HG02943 (cell line): ENCODE data around the gene MYH6.
"Not testable (repeated sequence)": the region's sequence is repeated elsewhere in the genome, so short reads cannot be mapped to it uniquely, and the experiment has no call there.

ENCODE experiments used
- ATAC-seq: cut with Tn5 transposase; IDR thresholded peaks from one replicate; pipeline ENCODE4 v1.9.1; 2021; ENCODE audit warnings: mild to moderate bottlenecking, low read depth, moderate library complexity; ENCODE audit not compliant: unreplicated experiment

Gene MYH6

DNA sequence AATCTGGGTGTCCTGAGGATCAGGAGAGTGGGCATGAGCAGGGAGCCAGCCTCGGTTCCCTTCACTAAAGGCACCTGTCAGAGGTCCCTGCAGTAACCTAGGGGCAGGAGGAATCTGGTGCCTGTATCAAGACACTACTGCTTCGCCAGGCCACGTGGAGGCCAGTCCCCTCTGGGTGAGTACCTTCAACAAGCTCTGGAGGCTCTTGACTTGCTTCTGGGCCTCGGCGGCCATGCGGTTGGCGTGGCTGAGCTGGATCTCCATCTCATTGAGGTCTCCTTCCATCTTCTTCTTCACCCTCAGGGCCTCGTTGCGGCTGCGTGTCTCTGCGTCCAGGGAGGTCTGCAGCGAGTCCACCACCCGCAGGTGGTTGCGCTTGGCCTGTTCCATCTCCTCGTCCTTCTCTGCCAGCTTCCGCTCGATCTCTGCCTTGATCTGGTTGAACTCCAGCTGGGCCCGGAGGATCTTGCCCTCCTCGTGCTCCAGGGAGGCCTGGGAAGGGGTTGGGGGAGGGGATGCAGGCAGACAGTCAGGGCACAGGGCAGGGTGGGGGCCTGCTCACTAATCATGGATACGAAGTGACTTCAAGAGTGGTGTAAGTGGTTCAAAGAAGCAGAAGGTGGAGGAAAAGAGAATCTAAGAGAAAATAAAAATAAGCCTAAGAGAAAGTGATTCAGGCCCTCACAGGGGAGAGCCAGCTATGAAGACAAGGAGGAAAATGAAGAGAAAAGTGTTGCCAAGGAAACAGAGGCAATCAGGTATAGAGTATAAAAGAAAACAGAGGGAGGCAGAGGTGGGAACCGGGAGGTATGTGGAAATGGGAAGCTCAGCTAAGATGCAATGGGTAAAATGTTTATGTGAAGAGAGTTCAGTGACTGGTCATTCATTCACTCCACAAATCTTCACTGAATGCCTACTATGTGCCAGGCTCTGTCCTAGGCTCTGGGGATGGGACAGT lies 8.0 kb upstream of the MYH6 start:
- ATAC-seq: no peak

DNA sequence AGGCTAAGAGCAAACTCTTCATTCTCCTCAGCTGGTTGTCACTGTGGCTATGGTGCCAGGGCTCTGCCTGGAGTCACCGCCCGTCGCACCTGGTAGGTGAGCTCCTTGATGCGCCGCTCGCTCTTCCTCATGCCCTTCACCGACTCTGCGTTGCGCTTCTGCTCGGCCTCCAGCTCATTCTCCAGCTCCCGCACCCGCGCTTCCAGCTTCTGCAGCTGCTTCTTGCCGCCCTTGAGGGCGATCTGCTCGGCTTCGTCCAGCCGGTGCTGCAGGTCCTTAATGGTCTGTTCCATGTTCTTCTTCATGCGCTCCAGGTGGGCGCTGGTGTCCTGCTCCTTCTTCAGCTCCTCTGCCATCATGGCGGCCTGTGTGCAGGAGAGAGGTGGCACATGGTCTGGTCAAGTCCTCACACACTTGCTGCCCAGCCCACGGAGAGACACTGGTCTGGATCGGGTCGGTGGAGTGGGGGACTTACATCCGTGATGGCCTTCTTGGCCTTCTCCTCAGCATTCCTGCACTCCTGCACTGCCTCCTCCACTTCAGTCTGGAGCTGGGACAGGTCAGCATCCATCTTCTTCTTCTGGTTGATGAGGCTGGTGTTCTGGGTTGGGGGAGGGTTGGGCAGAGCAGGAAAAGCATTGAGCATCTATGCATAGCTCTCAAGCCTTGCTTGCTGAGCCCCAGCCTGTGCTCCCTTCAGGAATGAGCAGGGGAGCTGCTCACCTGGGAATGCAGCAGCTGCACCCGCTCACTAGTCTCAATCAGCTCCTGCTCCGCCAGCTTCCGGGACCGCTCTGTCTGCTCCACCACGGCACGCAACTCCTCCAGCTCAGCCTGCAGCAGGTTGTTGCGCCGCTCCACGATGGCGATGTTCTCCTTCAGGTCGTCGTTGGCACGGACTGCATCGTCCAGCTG lies 7.1 kb upstream of the MYH6 start:
- no peak for ATAC-seq

DNA sequence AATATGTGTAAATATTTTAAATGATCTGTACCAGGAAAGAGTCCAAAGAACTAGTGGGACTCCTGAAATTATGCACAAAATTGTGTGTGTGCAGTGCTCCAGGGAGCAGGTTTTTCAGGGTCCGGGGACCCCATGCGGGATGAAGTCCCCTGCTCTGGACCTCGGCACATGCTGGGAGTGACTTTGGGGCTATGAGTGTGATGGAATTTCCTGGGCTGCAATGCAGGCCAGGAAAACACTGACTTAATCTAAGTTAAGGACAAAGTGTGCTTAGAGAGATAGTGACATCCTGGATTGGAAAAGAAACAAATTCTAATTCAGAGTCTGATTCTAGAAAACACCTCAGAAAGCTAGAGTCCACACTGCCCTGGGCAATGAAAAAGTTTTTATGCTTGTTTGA lies 6.2 kb upstream of the MYH6 start:
- no peak for ATAC-seq

DNA sequence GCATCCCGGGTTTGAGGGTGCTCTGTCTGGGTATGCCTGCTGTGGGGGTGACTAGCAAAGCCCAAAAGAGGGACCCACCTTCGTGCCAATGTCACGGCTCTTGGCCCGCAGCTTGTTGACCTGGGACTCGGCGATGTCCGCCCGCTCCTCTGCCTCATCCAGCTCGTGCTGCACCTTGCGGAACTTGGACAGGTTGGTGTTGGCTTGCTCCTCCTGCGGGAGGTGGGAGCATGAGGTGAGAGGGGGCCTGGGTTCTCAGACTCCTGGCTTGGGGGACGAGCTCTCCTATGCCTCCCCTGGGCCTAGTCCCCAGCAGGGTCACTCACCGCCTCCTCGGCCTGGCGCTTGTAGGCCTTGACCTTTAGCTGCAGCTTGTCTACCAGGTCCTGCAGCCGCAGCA lies 5.6 kb upstream of the MYH6 start:
- no peak for ATAC-seq

DNA sequence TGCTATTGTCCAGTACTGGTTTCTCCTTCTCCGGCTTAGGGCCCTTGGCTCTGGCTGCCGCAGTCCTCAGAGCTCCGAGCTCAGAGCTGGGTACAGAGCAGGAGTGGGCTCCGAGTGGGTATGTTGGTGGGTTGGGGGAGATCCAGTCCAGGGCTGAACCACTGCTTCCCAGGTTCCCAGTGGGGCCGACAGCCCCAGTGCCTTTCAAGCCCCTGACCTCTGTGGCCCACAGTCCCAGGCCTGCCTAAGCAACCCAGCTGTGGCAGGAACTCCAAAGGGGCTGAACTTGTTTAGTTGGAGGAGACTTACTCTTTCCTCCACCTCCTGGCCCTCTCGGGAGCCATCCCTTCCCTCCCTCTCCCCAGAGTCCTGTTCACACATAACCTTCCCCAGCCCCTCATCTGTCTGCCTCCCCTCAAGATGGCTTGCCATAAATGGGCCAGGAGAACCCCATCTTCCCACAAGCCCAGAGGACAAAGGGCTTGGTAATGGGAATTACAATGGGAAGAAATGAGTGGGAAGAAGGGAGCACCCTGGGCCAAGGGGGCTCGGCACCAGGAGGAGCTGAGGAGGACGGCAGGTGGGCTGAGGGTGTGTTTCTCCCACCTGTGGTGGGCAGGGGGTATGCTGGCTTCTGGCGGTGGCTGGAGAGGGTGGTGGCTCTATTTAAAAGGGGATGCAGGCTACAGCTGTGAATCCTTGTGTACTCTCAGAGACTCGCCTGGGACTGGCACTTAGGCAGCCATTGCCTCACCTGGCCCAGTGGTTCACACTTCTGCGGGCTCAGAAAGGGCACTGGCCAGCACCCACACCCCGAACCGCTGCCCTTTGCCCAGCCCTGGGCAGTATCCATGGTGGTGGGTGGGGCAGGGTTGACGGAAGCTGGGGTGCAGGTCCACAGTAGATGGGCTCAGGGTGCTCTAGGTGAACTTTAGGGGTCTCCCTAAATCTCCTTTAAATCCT lies 3.8 kb upstream of the MYH6 start:
- no peak for ATAC-seq

DNA sequence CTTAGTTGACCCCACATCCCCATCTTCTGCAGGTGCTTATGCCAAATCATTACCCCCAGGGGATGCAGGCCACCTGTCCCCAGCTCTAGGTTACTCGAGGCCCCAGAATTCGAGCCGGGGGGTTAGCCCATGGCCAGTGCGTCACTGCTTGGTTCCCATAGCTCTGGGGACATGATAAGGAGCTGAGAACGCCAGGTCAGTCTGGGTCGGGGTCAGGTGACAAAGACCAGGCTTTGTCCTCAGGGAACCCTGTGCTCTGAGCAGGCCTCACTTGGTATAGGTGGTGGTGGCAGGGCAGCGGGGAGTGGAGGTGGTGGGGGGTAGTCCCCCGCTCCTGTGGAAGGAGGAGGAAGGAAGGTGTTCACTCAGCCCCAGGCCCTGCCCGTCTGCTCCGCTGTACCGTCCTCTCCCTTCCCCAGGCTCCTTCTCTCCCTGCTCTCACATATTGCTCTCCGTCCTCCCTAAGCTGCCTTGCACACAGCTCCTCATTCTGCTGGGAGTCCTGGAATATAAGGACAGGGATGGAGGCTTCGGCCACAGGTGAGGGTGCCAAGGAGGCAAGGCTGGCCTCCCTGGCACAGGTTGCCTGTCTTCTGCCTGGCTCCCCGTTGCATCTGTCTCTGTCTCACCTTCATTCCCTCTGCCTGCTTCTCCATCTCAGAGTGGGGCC lies 2.0 kb upstream of the MYH6 start:
- no peak for ATAC-seq

DNA sequence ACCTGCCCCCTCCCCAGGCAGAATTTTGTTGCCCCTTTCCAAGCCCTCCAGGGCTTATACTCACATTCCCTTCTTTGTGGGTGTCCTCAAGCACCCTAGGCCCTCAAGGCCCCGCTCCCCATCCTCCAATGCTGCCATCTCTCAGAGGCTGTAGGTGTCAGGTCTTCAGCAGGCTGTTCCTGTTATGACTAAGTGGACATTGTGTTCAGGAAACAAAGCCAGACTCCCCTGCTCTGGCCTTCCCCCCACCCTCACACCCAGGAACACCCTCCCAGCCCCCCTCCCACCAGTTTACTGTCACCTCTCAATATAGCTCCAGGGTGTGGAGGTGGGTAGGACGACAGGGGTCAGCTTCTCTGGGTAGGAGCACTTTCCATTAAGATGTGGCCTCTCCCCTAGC lies 1.4 kb upstream of the MYH6 start:
- no peak for ATAC-seq

DNA sequence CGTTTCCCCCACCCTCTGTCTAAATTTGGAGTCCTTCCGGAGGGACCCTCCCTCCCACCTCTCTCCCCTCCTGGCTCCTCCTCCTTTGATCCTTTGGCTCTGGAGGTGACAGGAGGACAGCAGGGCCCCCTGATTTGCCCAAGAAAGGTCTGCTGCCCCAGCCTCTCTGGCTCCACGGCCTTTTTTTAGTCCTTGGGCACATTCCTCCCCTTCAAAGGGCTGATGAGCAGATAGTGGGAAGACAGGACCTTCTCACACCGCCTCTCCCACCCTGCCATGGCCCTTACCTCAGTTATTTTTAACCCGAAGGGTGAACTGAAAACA lies 196 bp upstream of the MYH6 start:
- no peak for ATAC-seq

DNA sequence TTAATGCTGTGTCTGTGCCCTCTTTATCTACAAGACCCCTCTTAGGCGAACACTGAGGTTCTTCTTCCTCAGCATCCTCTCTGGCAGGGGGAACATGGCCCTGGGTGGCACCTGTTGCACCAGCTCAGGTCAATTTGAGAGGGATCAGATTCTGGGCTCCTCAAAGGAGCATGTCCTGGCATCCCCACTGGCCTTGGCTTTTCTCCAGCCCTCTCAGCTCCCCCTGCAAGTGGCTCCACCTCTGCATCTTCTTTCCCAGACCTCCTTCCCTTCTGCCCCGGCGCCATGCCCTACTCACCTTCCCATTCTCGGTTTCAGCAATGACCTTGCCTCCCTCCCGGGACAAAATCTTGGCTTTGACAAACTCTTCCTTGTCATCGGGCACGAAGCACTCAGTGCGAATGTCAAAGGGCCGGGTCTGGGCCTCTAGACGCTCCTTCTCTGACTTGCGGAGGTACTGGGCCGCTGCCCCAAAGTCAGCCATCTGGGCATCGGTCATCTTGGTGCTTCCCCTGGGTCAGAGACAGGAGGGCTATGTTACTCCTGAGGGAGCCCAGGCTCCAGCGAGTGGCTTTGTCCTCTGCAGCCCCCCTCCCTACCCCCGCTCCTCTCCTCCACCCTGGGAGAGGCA lies 1.2 kb downstream of the MYH6 start:
- no peak for ATAC-seq

DNA sequence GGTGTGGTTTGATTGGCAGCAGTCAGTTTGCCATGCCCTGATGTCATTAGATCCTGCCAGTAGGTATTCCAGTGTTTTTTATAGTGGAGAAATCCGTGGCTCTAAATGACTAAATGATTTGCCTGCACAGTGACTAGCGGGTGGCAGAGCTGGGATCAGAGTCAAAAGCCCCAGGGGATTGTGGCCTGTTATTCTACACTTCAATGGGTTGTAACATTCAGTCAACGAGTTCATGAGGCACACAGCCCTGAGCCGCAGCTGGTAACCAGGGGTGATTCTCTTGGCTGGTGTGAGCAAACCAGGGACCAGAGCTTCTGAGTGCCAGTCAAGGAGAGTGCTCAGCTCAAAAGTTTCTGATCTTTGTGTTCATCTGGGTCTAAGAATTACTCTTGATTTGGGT lies 1.8 kb downstream of the MYH6 start:
- ATAC-seq: no peak

DNA sequence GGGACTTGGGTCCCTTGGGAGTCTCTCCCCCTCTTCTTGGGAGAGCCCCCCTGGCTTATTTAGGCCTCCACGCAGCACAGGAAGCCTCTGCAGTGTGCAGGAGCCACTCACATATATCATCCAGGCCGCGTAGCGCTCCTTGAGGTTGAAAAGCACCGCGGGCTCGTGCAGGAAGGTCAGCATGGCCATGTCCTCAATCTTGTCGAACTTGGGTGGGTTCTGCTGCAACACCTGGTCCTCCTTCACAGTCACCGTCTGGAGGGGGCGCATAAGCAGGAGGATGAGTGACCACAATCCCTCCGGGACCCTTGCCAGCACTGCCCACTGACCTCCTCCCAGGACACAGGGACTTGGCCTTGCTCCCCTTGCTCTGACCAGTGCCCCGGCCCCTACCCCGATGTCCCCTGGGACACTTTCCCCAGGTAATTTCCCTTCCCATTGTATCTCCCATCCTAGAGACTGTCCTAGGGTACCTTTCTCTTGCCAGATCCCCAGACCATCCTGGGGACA lies 2.5 kb downstream of the MYH6 start:
- ATAC-seq: no peak

DNA sequence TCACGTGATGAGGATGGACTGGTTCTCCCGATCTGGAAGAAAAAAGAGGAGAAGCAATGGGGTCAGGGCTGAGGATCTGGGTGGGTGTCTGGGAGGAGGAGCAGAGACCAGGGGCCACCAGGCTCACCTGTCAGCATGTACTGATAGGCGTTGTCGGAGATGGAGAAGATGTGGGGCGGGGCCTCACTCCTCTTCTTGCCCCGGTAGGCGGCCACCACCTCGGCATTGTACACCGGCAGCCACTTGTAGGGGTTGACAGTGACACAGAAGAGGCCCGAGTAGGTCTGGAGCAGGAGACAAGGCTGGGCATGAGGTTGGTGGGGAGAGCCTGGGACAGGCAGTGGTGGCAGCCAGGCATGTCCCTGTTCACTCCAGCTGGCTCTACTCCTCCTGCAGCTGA lies 3.0 kb downstream of the MYH6 start:
- no peak for ATAC-seq

DNA sequence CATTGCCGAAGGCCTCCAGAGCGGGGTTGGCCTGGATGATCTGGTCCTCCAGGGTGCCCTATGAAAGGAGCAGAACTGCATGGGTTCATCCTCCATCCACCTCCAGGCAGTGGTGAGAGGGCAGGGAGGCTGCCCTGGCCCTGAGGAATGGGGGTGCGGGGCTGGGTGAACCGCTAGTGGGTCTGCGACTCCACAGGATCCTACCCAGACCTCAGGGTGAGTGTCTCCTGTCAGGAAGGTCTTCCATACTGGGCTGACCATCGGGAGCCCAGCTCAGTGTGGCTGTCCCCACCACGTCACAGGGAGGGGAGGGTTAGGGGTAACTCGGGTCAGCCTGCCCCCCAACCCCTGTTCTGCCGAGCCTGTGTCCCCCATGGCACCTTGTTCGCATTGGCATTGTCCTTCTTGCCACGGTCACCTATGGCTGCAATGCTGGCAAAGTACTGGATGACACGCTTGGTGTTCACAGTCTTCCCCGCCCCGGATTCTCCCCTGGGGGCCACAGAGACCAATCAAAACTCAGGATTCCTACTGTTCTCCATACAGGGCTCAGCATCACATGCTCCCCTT lies 3.7 kb downstream of the MYH6 start:
- ATAC-seq: no peak

DNA sequence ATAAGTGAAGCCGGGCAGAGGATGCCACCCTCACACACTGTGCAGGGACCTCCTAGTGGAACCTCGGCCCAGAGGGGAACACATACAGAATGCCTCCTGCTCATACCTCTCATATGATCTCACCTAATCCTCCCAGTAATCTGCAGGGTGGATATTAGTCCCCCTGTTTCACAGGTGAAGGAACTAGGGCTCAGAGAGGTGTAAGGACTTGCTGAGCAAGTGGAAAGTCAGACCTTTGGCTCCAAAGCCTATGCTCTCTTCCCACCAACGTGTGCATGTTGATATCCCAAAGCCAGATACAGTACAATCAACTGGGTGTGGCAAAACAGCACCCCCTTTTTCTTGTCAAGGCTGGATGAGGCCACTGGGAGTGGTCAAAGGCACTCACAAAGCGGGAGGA lies 4.2 kb downstream of the MYH6 start:
- ATAC-seq: no peak

DNA sequence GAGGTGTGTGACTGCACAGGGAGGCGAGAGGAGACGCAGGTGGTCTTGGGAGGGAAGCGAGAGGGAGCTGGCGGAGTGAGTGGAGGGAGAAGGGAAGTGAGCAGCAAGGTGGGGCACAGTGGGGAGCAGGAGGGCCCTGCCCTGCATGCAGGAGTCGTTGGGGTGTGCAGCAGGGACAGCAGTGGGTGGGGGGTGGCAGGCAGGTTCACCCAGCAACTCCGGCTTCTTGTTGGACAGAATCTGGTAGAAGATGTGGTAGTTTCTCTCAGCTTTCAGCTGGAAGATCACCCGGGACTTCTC lies 5.0 kb downstream of the MYH6 start:
- ATAC-seq: no peak

DNA sequence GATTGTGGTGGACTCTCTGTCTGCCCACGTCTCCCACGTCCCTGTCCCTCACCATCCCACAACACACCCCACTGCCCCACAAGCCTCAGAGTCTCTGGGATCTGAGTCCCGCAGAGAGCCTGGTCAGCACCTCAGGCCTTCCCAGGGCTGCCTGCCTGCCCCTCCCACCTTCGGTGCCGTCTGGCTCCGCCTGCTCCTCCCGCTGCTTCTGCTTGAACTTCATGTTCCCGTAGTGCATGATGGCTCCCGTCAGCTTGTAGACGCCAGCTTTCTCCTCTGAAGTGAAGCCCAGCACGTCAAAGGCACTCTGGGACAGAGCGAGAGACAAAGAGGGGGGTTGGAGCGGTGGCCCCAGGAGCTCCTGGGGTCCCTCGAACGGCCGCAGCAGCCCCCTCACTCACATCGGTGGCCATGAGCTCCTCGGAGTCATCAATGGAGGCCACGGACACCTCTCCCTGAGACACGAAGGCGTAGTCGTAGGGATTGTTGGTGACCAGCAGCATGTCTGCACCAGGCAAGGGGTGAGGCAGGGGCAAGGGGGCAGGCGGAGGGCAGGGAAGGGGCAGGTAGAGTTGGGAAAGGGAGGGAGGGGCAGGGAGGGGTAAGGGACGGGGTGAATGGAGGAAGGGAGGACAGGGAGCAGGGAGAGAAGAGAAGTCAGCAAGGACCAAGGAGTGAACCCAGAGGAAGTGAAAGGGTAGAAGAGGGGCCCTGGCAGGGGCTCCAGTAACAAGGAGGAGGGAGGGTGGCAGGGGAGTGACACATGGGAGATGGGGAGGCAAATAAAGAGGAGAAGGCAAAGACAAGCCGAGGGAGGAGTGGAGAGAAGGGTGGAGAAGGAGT lies 5.6 kb downstream of the MYH6 start:
- ATAC-seq: no peak

DNA sequence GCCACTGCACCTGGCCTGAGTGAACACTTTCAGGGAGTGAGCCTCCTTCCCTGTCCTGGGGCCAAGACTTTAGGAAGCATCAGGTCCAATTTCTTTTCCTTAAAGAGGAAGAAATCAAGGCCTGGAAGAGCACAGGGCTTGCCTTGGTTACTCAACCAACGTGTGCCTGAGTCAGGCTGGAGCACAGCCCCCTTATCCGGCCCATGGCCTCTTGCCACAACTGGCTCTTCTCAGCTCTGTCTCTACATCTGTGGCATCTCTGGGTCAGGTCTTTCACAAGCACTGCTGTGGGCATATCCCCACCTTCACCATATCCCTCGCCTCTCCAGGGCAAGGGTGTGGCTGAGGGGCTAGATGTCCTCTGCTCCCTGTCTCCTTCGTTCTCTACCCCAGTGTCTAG lies 6.8 kb downstream of the MYH6 start:
- ATAC-seq: no peak

DNA sequence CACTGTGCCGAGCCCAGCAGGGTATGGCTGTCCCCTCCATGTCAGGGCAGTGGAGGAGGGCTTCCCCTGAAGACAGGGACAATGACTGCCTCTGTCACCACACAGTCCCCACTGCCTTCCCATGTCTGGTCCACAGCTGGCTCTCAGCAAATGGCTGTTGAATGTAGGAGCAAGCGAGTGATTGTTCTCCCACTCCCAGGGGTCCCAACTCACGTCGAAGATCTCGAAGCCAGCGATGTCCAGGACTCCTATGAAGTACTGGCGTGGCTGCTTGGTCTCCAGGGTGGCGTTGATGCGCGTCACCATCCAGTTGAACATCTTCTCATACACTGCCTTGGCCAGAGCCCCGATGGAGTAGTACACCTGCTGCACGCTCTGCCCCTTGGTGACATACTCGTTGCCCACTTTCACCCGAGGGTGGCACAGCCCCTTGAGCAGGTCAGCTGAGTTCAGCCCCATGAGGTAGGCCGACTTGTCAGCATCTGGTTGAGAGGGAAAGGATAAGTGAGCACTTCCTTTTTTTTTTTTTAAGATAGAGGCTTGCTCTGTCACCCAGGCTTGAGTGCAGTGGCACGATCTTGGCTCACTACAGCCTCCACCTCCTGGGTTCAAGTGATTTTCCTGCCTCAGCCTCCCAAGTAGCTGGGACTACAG lies 7.5 kb downstream of the MYH6 start:
- not testable (repeated sequence) for ATAC-seq
